GM04504 (cell line): ENCODE results near the gene IFI30.

Experiments used
- DNase-seq: peaks from one replicate; pipeline ENCODE4 v3.0.0-alpha.2; 2012; ENCODE audit warnings: low read depth

The IFI30 gene

GRCh38 chr19:18171605-18172327, 1.8 kb upstream of the IFI30 start:
- no peak for DNase-seq

GRCh38 chr19:18172331-18173053, 1.1 kb upstream of the IFI30 start:
- no peak for DNase-seq

- DNase-seq = no peak
Observed at GRCh38 chr19:18173054-18173571, 500 bp upstream of the IFI30 start.

- DNase-seq = no peak
Observed at GRCh38 chr19:18174983-18175382, 1.4 kb downstream of the IFI30 start.

- DNase-seq = no peak
Observed at GRCh38 chr19:18176367-18177310, 3.0 kb downstream of the IFI30 start.

- DNase-seq = no peak
Observed at GRCh38 chr19:18179957-18180356, 6.3 kb downstream of the IFI30 start.

- DNase-seq = no peak
Observed at GRCh38 chr19:18183529-18183928, 9.9 kb downstream of the IFI30 start.

- DNase-seq = no peak
Observed at GRCh38 chr19:18185538-18185937, 11.9 kb downstream of the IFI30 start.

GRCh38 chr19:18190278-18190677, 16.7 kb downstream of the IFI30 start:
- DNase-seq = no peak

GRCh38 chr19:18191640-18192062, 18.0 kb downstream of the IFI30 start:
- DNase-seq = no peak

GRCh38 chr19:18192673-18193387, 19.2 kb downstream of the IFI30 start, which contains the start of gene MPV17L2:
Gene MPV17L2, plus strand, starts transcription at chr19:18193218. Its CDS starts 64 bp downstream, at chr19:18193282.
- peak; percentile 100 for DNase-seq

GRCh38 chr19:18193388-18194180, 20.0 kb downstream of the IFI30 start:
- no peak for DNase-seq

- no peak for DNase-seq
Observed at GRCh38 chr19:18194181-18194530, 20.5 kb downstream of the IFI30 start.

- DNase-seq = no peak
Observed at GRCh38 chr19:18194554-18195238, 21.1 kb downstream of the IFI30 start.

GRCh38 chr19:18196511-18196845, 22.9 kb downstream of the IFI30 start:
- DNase-seq = no peak

- no peak for DNase-seq
Observed at GRCh38 chr19:18197306-18197705, 23.7 kb downstream of the IFI30 start.

- no peak for DNase-seq
Observed at GRCh38 chr19:18197941-18198340, 24.3 kb downstream of the IFI30 start.

GRCh38 chr19:18198374-18198773, 24.8 kb downstream of the IFI30 start:
- DNase-seq = no peak

GRCh38 chr19:18202397-18202777, 28.8 kb downstream of the IFI30 start:
- no peak for DNase-seq

- no peak for DNase-seq
Observed at GRCh38 chr19:18202778-18203407, 29.3 kb downstream of the IFI30 start.
